Motor neuron (in vitro differentiated cells): Measurements from ENCODE around the gene CD82. TPM values are rescaled to one million over a fixed set of nuclear protein-coding genes. Genes with fewer than 3 reads are reported as not detected.
A peak's percentile ranks its signal among the peaks of the same experiment; 100 is the strongest.

Source experiments
- ATAC-seq, 8 experiments: fragments of 200-7000 bp; cut with Tn5 transposase; replicated peaks in 6 of 8; 2 replicates each; pipeline ENCODE4 v1.8.0; 2021; ENCODE audit warnings: mild to moderate bottlenecking in 8 of 8, moderate library complexity in 8 of 8
- H3K27ac ChIP-seq, 2 donors: fragments of 250-450 bp; sonication (Bioruptor Pico); 2 replicates each; pipeline ENCODE4 v1.9.0; 2021; ENCODE audit warnings: antibody characterized with exemption in 2 of 2, mild to moderate bottlenecking in 2 of 2, moderate library complexity in 1 of 2
- H3K4me1 ChIP-seq, 2 donors: fragments of 250-450 bp; sonication (Bioruptor Pico); replicated peaks in 1 of 2; 2 replicates each; pipeline ENCODE4 v1.6.1; 2021; ENCODE audit warnings: antibody characterized with exemption in 2 of 2, mild to moderate bottlenecking in 2 of 2, moderate library complexity in 1 of 2
- H3K4me3 ChIP-seq, 5 donors: fragments of 250-450 bp; sonication (Bioruptor Pico); 2 replicates each; pipeline ENCODE4 v1.9.0; 2021; ENCODE audit warnings: antibody characterized with exemption in 5 of 5, mild to moderate bottlenecking in 5 of 5, moderate library complexity in 4 of 5
- WGBS, 10 experiments: fragments of 450-650 bp; shearing (Covaris generic); methylation state at CpG; one replicate each; pipeline ENCODE4 v1.0.0; 2022; 5-methylcytosine and 5-hydroxymethylcytosine counted together
- in situ Hi-C, 9 experiments: fragments of 400-800 bp; cut with MboI; loops; one replicate each; pipeline ENCODE4 v1.15.0; 2021; ENCODE audit warnings: low sequenced_read_pairs in 9 of 9, low pct_unique_long_range_greater_than_20kb in 2 of 9; ENCODE audit not compliant: unreplicated experiment in 9 of 9
- total RNA-seq, 8 experiments: library from RNA; unstranded; fragments of 300-600 nt; gene quantifications; 2 replicates each; pipeline versions ENCODE4 v1.2.3 to v1.2.4, GENCODE V29; 2022

Gene CD82
- total RNA-seq, 8 experiments from 2014 or later = 1.3 to 58.4 (median 4.1) TPM

- ATAC-seq = no peak
- H3K4me1 ChIP-seq = no peaks in the 10 kb centered on the region
- no peak overlapping the region for H3K27ac ChIP-seq
- 0 to 83% (median 50%) methylated on average over 1 to 2 of the region's 6 CpGs; no CpG with 5 or more reads in 5 of the 10 experiments for WGBS, 10 experiments
- in situ Hi-C loops = loop anchor here in 1 of 9 experiments (25.0 kb wide), 1 partner anchor 722 kb away; no protein-coding TSS in a partner anchor
- no peak overlapping the region for H3K4me3 ChIP-seq
These were observed 25.3 kb downstream of the CD82 start for GRCh38 chr11:44590769-44591168.

- no peak for ATAC-seq
- WGBS, 10 experiments = 30 to 100% (median 88%) methylated on average over 2 to 4 of the region's 4 CpGs; no CpG with 5 or more reads in 5 of the 10 experiments
- Histone ChIP-seq H3K4me3 (no peak overlapping the region), H3K27ac (no peak overlapping the region), H3K4me1 (no peaks in the 10 kb centered on the region)
- in situ Hi-C loops = loop anchor here in 1 of 9 experiments (25.0 kb wide), 1 partner anchor 721 kb away; no protein-coding TSS in a partner anchor
These were observed 26.1 kb downstream of the CD82 start for GRCh38 chr11:44591557-44591956.

- Histone ChIP-seq H3K4me3 (no peak overlapping the region), H3K27ac (no peak overlapping the region), H3K4me1 (no peaks in the 10 kb centered on the region)
- in situ Hi-C loops = loop anchor here in 1 of 9 experiments (25.0 kb wide), 1 partner anchor 720 kb away; no protein-coding TSS in a partner anchor
- no peak for ATAC-seq
- 17 to 100% (median 80%) methylated on average over 1 to 11 of the region's 13 CpGs; no CpG with 5 or more reads in 1 of the 10 experiments for whole genome bisulfite sequencing, 10 experiments
These were observed 26.9 kb downstream of the CD82 start for GRCh38 chr11:44592125-44592940.

GRCh38 chr11:44593251-44593650, 27.8 kb downstream of the CD82 start:
- in situ Hi-C loops = loop anchor here in 1 of 9 experiments (25.0 kb wide), 1 partner anchor 719 kb away; no protein-coding TSS in a partner anchor
- Histone ChIP-seq H3K4me3 (no peak overlapping the region), H3K27ac (no peak overlapping the region), H3K4me1 (no peaks in the 10 kb centered on the region)
- no peak for ATAC-seq
- WGBS, 10 experiments = 23 to 83% (median 55%) methylated on average over 1 to 3 of the region's 8 CpGs; no CpG with 5 or more reads in 4 of the 10 experiments

GRCh38 chr11:44595006-44595405, 29.5 kb downstream of the CD82 start:
- peaks cover 0 to under 1% of the 10 kb centered on the region in 2 donors for H3K4me1 ChIP-seq
- WGBS, 10 experiments = 100% methylated on average over 1 to 2 of the region's 6 CpGs; no CpG with 5 or more reads in 8 of the 10 experiments
- in situ Hi-C loops = loop anchor here in 1 of 9 experiments (25.0 kb wide), 1 partner anchor 717 kb away; no protein-coding TSS in a partner anchor

GRCh38 chr11:44595964-44596381, 30.5 kb downstream of the CD82 start:
- Histone ChIP-seq H3K4me3 (no peak overlapping the region), H3K27ac (no peak overlapping the region), H3K4me1 (peaks cover 0 to 6% of the 10 kb centered on the region in 2 donors)
- 40 to 100% (median 78%) methylated on average over 1 to 9 of the region's 10 CpGs; no CpG with 5 or more reads in 4 of the 10 experiments for WGBS, 10 experiments
- peak in 4 of 8 experiments; percentile 19 to 44 (median 26) for ATAC-seq
- in situ Hi-C loops = loop anchor here in 1 of 9 experiments (25.0 kb wide), 1 partner anchor 716 kb away; no protein-coding TSS in a partner anchor

More at GRCh38 chr11:44595006-44595405, 29.5 kb downstream of the CD82 start:
- Histone ChIP-seq H3K27ac (no peak overlapping the region), H3K4me3 (no peak overlapping the region)
- ATAC-seq = no peak

- 30 to 100% (median 65%) methylated on average over 3 to 6 of the region's 13 CpGs; no CpG with 5 or more reads in 4 of the 10 experiments for WGBS, 10 experiments
- no peak overlapping the region for H3K27ac ChIP-seq
- ATAC-seq = peak in 2 of 8 experiments; percentile 5 to 9
- in situ Hi-C loops = loop anchor here in 1 of 9 experiments (25.0 kb wide), 1 partner anchor 716 kb away; no protein-coding TSS in a partner anchor
- H3K4me3 ChIP-seq = no peak overlapping the region
- peaks cover 0 to 6% of the 10 kb centered on the region in 2 donors for H3K4me1 ChIP-seq
These were observed 31.2 kb downstream of the CD82 start for GRCh38 chr11:44596525-44597276.

- H3K4me1 ChIP-seq = peaks cover 0 to 6% of the 10 kb centered on the region in 2 donors
These were observed 32.0 kb downstream of the CD82 start for GRCh38 chr11:44597358-44598012.

GRCh38 chr11:44598831-44599230, 33.4 kb downstream of the CD82 start:
- in situ Hi-C loops = loop anchor here in 1 of 9 experiments (25.0 kb wide), 1 partner anchor 713 kb away; no protein-coding TSS in a partner anchor
- Histone ChIP-seq H3K4me3 (no peak overlapping the region), H3K27ac (no peak overlapping the region), H3K4me1 (peaks cover 0 to 6% of the 10 kb centered on the region in 2 donors)
- no CpG with 5 or more reads among the region's 1 CpG for WGBS, 10 experiments
- no peak for ATAC-seq

More at GRCh38 chr11:44597358-44598012, 32.0 kb downstream of the CD82 start:
- H3K4me3 ChIP-seq = no peak overlapping the region
- WGBS, 10 experiments = 80 to 100% methylated on average over 1 to 5 of the region's 5 CpGs; no CpG with 5 or more reads in 8 of the 10 experiments
- ATAC-seq = no peak
- no peak overlapping the region for H3K27ac ChIP-seq
- in situ Hi-C loops = loop anchor here in 1 of 9 experiments (25.0 kb wide), 1 partner anchor 715 kb away; no protein-coding TSS in a partner anchor

GRCh38 chr11:44600261-44600660, 34.8 kb downstream of the CD82 start:
- H3K27ac ChIP-seq = no peak overlapping the region
- H3K4me3 ChIP-seq = no peak overlapping the region
- H3K4me1 ChIP-seq = peaks cover 0 to 6% of the 10 kb centered on the region in 2 donors
- 50 to 100% (median 90%) methylated on average over 1 to 3 of the region's 7 CpGs; no CpG with 5 or more reads in 3 of the 10 experiments for WGBS, 10 experiments
- ATAC-seq = no peak
- in situ Hi-C loops = loop anchor here in 4 of 9 experiments (10.0 to 25.0 kb wide), 3 partner anchors 45 to 487 kb away; no protein-coding TSS in a partner anchor

- Histone ChIP-seq H3K27ac (no peak overlapping the region), H3K4me3 (no peak overlapping the region), H3K4me1 (peaks cover 0 to 6% of the 10 kb centered on the region in 2 donors)
- 20 to 100% (median 68%) methylated on average over 1 to 5 of the region's 10 CpGs; no CpG with 5 or more reads in 4 of the 10 experiments for WGBS, 10 experiments
- in situ Hi-C loops = loop anchor here in 4 of 9 experiments (10.0 to 25.0 kb wide), 3 partner anchors 46 to 486 kb away; no protein-coding TSS in a partner anchor
- ATAC-seq = peak in 3 of 8 experiments; percentile 61 to 84 (median 73)
These were observed 35.4 kb downstream of the CD82 start for GRCh38 chr11:44600839-44601383.
